ENCODE results near the gene TAOK2.

GRCh38 chr16:29971304-29971703, 2.4 kb upstream of the TAOK2 start:
- TF ChIP-seq ZBTB1 (tag by site-specific recombination; IDR thresholded peaks at IDR 0.05) (no peak), ZNF26 (tag by site-specific recombination; IDR thresholded peaks at IDR 0.05) (no peak)

All from HEK293 (cell line).